K562 (cell line): ENCODE data around the gene PRXL2A. TPM values are rescaled to one million over a fixed set of nuclear protein-coding genes. Genes with fewer than 3 reads are reported as not detected.

ENCODE experiments used
- ATAC-seq: fragments of 200-7000 bp; cut with Tn5 transposase; 3 replicates; pipeline ENCODE4 v1.9.1; 2020; ENCODE audit warnings: moderate library complexity
- BruUV-seq: library from RNA; stranded (reverse); fragments of 400-500 nt; replicated peaks from 2 replicates; lab custom pipeline; 2021; lab: Mats Ljungman, UMichigan
- CTCF ChIA-PET: fragments of 300-600 bp; formaldehyde crosslinking; extraction: SDS; loops from one replicate; lab custom pipeline; 2021; ENCODE audit warnings: low intra/inter-chr PET ratio; lab: Yijun Ruan, JAX
- POLR2A ChIA-PET: fragments of 300-600, 350-650 bp; sonication (Branson Sonifier 250); formaldehyde crosslinking; extraction: SDS; loops from one replicate; lab custom pipeline; 2021; ENCODE audit warnings: antibody characterized with exemption, inconsistent platforms; lab: Yijun Ruan, JAX
- DNase-seq, 4 experiments: peaks; one replicate each; pipeline versions ENCODE4 v3.0.0 to v3.0.0-alpha.2; 2011 to 2018; ENCODE audit warnings: low spot score in 3 of 4, mixed read lengths in 3 of 4; ENCODE audit errors: extremely low read depth in 1 of 4
- FAIRE-seq: peaks from 2 replicates; lab custom pipeline; 2011; peaks lifted over from hg19 to GRCh38; lab: Jason Lieb, UNC
- H2AFZ ChIP-seq: 2 replicates; pipeline ENCODE4 v1.6.0; 2011; ENCODE audit warnings: low read depth, low read length, control low read depth, inconsistent platforms
- H3K27ac ChIP-seq: fragments of 200-600 bp; 3 replicates; pipeline ENCODE4 v1.8.0; 2011; ENCODE audit warnings: low read depth, mild to moderate bottlenecking, control low read depth, inconsistent platforms, low read length, moderate library complexity, mixed read lengths; ENCODE audit errors: extremely low read depth
- H3K27me3 ChIP-seq, 2 experiments: fragments of 300-600 bp in 1 of 2; 2 replicates in 1 of 2; 3 replicates in 1 of 2; pipeline versions ENCODE4 v1.6.0 to v1.8.0; 2011; ENCODE audit warnings: inconsistent platforms in 2 of 2, low read length in 2 of 2, mild to moderate bottlenecking in 1 of 2, mixed read lengths in 1 of 2, moderate library complexity in 1 of 2; ENCODE audit not compliant: control insufficient read depth in 2 of 2, insufficient read depth in 2 of 2
- H3K36me3 ChIP-seq: fragments of 300-600 bp; 3 replicates; pipeline ENCODE4 v1.8.0; 2011; ENCODE audit warnings: mild to moderate bottlenecking, low read length, inconsistent platforms; ENCODE audit not compliant: control insufficient read depth, insufficient read depth
- H3K4me1 ChIP-seq, 2 experiments: fragments of 200-600 bp in 1 of 2; replicated peaks in 1 of 2; 2 replicates in 1 of 2; 3 replicates in 1 of 2; pipeline versions ENCODE4 v1.5.1 to v1.8.0; 2011; ENCODE audit warnings: inconsistent platforms in 2 of 2, low read length in 2 of 2, mild to moderate bottlenecking in 1 of 2, mixed read lengths in 1 of 2, moderate library complexity in 1 of 2; ENCODE audit not compliant: control insufficient read depth in 2 of 2, insufficient read depth in 2 of 2
- H3K4me2 ChIP-seq: 2 replicates; pipeline ENCODE4 v1.6.1; 2011; ENCODE audit warnings: low read length, control low read depth, inconsistent platforms, mixed read lengths; ENCODE audit not compliant: insufficient read depth
- H3K4me3 ChIP-seq: fragments of 200-600 bp; sonication (generic), shearing (Covaris generic); 2 replicates; pipeline ENCODE4 v1.5.1; 2016; ENCODE audit warnings: control low read depth, inconsistent platforms
- H3K79me2 ChIP-seq: fragments of 200-600 bp; 3 replicates; pipeline ENCODE4 v1.8.0; 2011; ENCODE audit warnings: low read length, inconsistent platforms; ENCODE audit not compliant: control insufficient read depth, insufficient read depth
- H3K9ac ChIP-seq, 2 experiments: 2 replicates each; pipeline versions ENCODE4 v1.6.0 to v1.6.1; 2011; ENCODE audit warnings: low read depth in 2 of 2, low read length in 2 of 2, control low read depth in 1 of 2, inconsistent platforms in 1 of 2, mild to moderate bottlenecking in 1 of 2, mixed read lengths in 1 of 2; ENCODE audit not compliant: insufficient read depth in 1 of 2
- H3K9me1 ChIP-seq: one replicate; pipeline ENCODE4 v1.6.0; 2011; ENCODE audit warnings: inconsistent platforms, mild to moderate bottlenecking, low read length, moderate library complexity; ENCODE audit not compliant: control insufficient read depth, insufficient read depth
- H3K9me3 ChIP-seq: replicated peaks from 2 replicates; pipeline ENCODE4 v1.5.1; 2011; ENCODE audit warnings: low read depth, low read length, inconsistent platforms; ENCODE audit not compliant: control insufficient read depth, insufficient read depth
- H4K20me1 ChIP-seq: replicated peaks from 2 replicates; pipeline ENCODE4 v1.6.1; 2011; ENCODE audit warnings: low read length, inconsistent platforms, mixed read lengths; ENCODE audit not compliant: control insufficient read depth, insufficient read depth
- ADNP ChIP-seq: fragments of 200-800 bp; sonication (Bioruptor generic); IDR thresholded peaks from 2 replicates; pipeline ENCODE4 v1.6.1; 2016; ENCODE audit warnings: missing genetic modification characterization, missing compliant biosample characterization
- BACH1 ChIP-seq: fragments of 200-800 bp; sonication (Bioruptor generic); IDR thresholded peaks from 2 replicates; pipeline ENCODE4 v1.6.1; 2016; ENCODE audit warnings: missing genetic modification characterization, missing compliant biosample characterization
- BCL6 ChIP-seq: fragments of 250-450 bp; sonication (Bioruptor Pico); IDR thresholded peaks from 2 replicates; pipeline ENCODE4 v1.4.0; 2020
- CEBPG ChIP-seq, 3 experiments: fragments of 200-800 bp in 1 of 3; sonication (Bioruptor generic) in 1 of 3; sonication (generic) in 1 of 3; formaldehyde crosslinking in 1 of 3; IDR thresholded peaks in 2 of 3; conservative IDR thresholded peaks in 1 of 3; 2 replicates each; pipeline versions ENCODE4 v1.6.1 to v1.8.0; 2016 to 2022; ENCODE audit warnings: missing compliant biosample characterization in 2 of 3, missing genetic modification characterization in 2 of 3, mild to moderate bottlenecking in 1 of 3, missing genetic modification reagents in 1 of 3
- ESRRB ChIP-seq: fragments of 250-450 bp; sonication (Bioruptor Pico); IDR thresholded peaks from 2 replicates; pipeline ENCODE4 v1.5.0; 2020; ENCODE audit warnings: mild to moderate bottlenecking, moderate library complexity, borderline replicate concordance
- RCOR1 ChIP-seq, 2 experiments: IDR thresholded peaks; 2 replicates each; pipeline ENCODE4 v1.6.1; 2012; ENCODE audit warnings: low read depth in 2 of 2, low read length in 2 of 2, borderline replicate concordance in 1 of 2, improper control_type of control experiment in 1 of 2
- SPI1 ChIP-seq: IDR thresholded peaks from 2 replicates; pipeline ENCODE4 v1.6.1; 2011; ENCODE audit warnings: low read depth, low read length, control low read depth, borderline replicate concordance
- WGBS: fragments of 100-300 bp; shearing (Covaris generic); methylation state at CpG from one replicate; pipeline ENCODE4 v1.1.6; 2016; ENCODE audit warnings: low coverage, mixed read lengths; ENCODE audit not compliant: insufficient coverage; ENCODE audit errors: missing lambda C conversion rate; 5-methylcytosine and 5-hydroxymethylcytosine counted together
- in situ Hi-C: fragments of 300-500 bp; cut with MboI; formaldehyde crosslinking; loops from 4 replicates; pipeline ENCODE4 v1.15.0; 2018; ENCODE audit warnings: inconsistent platforms, mixed read lengths
- intact Hi-C: fragments of 100-400 bp; cut with micrococcal nuclease; formaldehyde crosslinking; loops from 2 replicates; pipeline ENCODE4 v1.14.2; 2022
- polyA plus RNA-seq, 8 experiments: library from polyadenylated mRNA; depleted of rRNA in 4 of 8; stranded (reverse) in 5 of 8; unstranded in 3 of 8; fragments of >200 nt; fragmentation: Nextera tagmentation in 2 of 8; fragmentation: Illumina TruSeq in 1 of 8; extraction: Ambion mirVana in 2 of 8; extraction: Trizol in 1 of 8; gene quantifications; 2 replicates each; pipeline versions ENCODE4 v1.2.1 to v1.2.3, GENCODE V29; 2011 to 2014; ENCODE audit warnings: inconsistent platforms in 1 of 8, missing spikeins in 1 of 8
- total RNA-seq, 7 experiments: library from RNA; depleted of rRNA in 6 of 7; stranded (reverse); fragments of >200 nt in 6 of 7; fragmentation: Illumina TruSeq in 2 of 7; extraction: Trizol in 2 of 7; gene quantifications; 2 replicates each; pipeline versions ENCODE4 v1.2.1 to v1.2.3, GENCODE V29; 2011 to 2021; ENCODE audit warnings: low replicate concordance in 1 of 7
- TF ChIP-seq, protein P1 (sequence below): fragments of 250-450 bp; sonication (Bioruptor Pico); IDR thresholded peaks from 2 replicates; pipeline ENCODE4 v1.9.0; 2021; ENCODE audit warnings: mild to moderate bottlenecking, inconsistent platforms
- TF ChIP-seq, protein P2 (sequence below), 2 experiments: fragments of 200-800 bp in 1 of 2; sonication (Bioruptor generic) in 1 of 2; sonication (generic) in 1 of 2; formaldehyde crosslinking in 1 of 2; IDR thresholded peaks in 1 of 2; conservative IDR thresholded peaks in 1 of 2; 2 replicates each; pipeline versions ENCODE4 v1.5.0 to v1.6.1; 2016 to 2020; ENCODE audit warnings: missing compliant biosample characterization in 1 of 2, missing genetic modification characterization in 1 of 2, missing genetic modification reagents in 1 of 2

Gene PRXL2A
- total and polyA plus RNA-seq, 9 of the 15 experiments (the other 6 are each of a cell fraction or from before 2014, with no cell fraction given), result 0.14 to 1.2 (median 0.75) TPM

DNA sequence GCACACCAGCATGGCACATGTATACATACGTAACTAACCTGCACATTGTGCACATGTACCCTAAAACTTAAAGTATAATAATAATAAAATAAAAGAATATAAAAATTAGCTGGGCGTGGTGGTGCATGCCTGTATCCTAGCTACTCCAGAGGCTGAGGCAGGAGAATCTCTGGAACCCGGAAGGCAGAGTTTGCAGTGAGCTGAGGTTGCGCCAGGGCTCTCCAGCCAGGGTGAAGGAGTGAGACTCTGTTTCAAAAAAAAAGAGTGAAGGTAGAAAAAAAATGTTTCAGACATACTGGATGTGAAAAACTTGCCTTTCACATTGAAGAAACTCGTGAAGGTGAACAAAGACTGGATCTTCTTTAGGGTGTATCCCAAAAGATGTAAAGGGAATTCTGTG, 72.5 kb downstream of the PRXL2A start (continued):
- TF ChIP-seq, protein P1, sequence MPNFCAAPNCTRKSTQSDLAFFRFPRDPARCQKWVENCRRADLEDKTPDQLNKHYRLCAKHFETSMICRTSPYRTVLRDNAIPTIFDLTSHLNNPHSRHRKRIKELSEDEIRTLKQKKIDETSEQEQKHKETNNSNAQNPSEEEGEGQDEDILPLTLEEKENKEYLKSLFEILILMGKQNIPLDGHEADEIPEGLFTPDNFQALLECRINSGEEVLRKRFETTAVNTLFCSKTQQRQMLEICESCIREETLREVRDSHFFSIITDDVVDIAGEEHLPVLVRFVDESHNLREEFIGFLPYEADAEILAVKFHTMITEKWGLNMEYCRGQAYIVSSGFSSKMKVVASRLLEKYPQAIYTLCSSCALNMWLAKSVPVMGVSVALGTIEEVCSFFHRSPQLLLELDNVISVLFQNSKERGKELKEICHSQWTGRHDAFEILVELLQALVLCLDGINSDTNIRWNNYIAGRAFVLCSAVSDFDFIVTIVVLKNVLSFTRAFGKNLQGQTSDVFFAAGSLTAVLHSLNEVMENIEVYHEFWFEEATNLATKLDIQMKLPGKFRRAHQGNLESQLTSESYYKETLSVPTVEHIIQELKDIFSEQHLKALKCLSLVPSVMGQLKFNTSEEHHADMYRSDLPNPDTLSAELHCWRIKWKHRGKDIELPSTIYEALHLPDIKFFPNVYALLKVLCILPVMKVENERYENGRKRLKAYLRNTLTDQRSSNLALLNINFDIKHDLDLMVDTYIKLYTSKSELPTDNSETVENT (CRISPR knock-in tag), result no peak
- TF ChIP-seq BACH1 (no peak), SPI1 (no peak), BCL6 (CRISPR knock-in tag) (no peak)
- TF ChIP-seq, protein P2, sequence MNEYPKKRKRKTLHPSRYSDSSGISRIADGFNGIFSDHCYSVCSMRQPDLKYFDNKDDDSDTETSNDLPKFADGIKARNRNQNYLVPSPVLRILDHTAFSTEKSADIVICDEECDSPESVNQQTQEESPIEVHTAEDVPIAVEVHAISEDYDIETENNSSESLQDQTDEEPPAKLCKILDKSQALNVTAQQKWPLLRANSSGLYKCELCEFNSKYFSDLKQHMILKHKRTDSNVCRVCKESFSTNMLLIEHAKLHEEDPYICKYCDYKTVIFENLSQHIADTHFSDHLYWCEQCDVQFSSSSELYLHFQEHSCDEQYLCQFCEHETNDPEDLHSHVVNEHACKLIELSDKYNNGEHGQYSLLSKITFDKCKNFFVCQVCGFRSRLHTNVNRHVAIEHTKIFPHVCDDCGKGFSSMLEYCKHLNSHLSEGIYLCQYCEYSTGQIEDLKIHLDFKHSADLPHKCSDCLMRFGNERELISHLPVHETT (CRISPR knock-in tag; conservative IDR thresholded peaks at IDR 0.05 in 1 of 2, IDR thresholded peaks at IDR 0.05 in 1 of 2), result no peak

DNA sequence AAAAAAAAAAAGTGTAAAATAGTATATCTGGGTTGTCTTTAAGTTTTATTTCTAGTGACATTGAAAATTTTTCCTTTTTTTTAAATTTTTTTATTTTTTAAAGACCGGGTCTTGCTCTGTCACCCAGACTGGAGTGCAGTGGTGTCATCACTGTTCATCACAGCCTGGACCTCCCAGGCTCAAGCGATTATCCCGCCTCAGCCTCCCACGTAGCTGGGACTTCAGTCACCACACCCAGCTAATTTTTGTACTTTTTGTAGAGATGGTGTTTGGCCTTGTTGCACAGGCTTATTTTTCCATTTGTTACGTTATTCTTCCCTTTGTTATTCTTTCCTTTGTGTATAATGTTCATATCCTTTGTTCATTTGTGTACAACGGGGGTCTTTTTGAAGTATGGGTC, 75.9 kb downstream of the PRXL2A start:
- H3K9ac ChIP-seq, result no peak overlapping the region
- no peaks in the 10 kb centered on the region for H3K9me3 ChIP-seq
- WGBS, result 24% methylated on average over 6 of the region's 6 CpGs
- no peaks in the 10 kb centered on the region for H3K27me3 ChIP-seq
- H3K9me1 ChIP-seq, result peaks cover 9% of the 10 kb centered on the region
- BruUV-seq, result no TSS peak
- DNase-seq, result peak in 1 of 4 experiments; percentile 71
- peak; percentile 79 for ATAC-seq
- H3K4me2 ChIP-seq, result peak overlapping the region; percentile 16; the same call in 1 of the 2 replicates
- no peak overlapping the region for H2AFZ ChIP-seq
- peaks cover 26% of the 10 kb centered on the region; the same call in 2 of the 3 replicates for H3K36me3 ChIP-seq
- in situ Hi-C loops, result no loop called here
- intact Hi-C loops, result no loop called here
- no peak overlapping the region for H3K27ac ChIP-seq
- H4K20me1 ChIP-seq, result 0 out of 2 replicates have a peak, but pooled peaks cover 5% of the 10 kb centered on the region
- H3K4me1 ChIP-seq, result peaks cover 43 to 47% of the 10 kb centered on the region in 2 experiments
- peaks cover 79% of the 10 kb centered on the region for H3K79me2 ChIP-seq
- FAIRE-seq, result no peak
- H3K4me3 ChIP-seq, result no peak overlapping the region
- CTCF ChIA-PET, result interaction anchor here (0.6 kb wide), 2 partner anchors 14 to 57 kb away, joined by 3 read pairs; no protein-coding TSS in a partner anchor
- TF ChIP-seq ADNP (tag) (0 out of 2 replicates have a peak, but pooled peaks have one; percentile 3), RCOR1 (IDR thresholded peaks at IDR 0.05; ENCODE audit: borderline replicate concordance in 1 of 2, low read depth in 2 of 2, low read length in 2 of 2) (peak in 1 of 2 experiments; percentile 66; a peak in 1 of 4 replicates), CEBPG (CRISPR knock-in tag; IDR thresholded peaks at IDR 0.05) (no peak), CEBPG (tag; conservative IDR thresholded peaks at IDR 0.05 in 1 of 2, IDR thresholded peaks at IDR 0.05 in 1 of 2) (peak in 1 of 2 experiments; percentile 48; a peak in 1 of 4 replicates), ESRRB (CRISPR knock-in tag) (no peak)
- POLR2A ChIA-PET, result interaction anchor here (0.8 to 1.4 kb wide), 4 partner anchors 9 to 35 kb away, joined by 3 to 5 read pairs (median 4); no protein-coding TSS in a partner anchor
